HG03103 (cell line): ENCODE data around the gene NTN1.
"Not testable (repeated sequence)": the region's sequence is repeated elsewhere in the genome, so short reads cannot be mapped to it uniquely, and the experiment has no call there.

Source experiments
- ATAC-seq: cut with Tn5 transposase; IDR thresholded peaks from one replicate; pipeline ENCODE4 v1.9.1; 2021; ENCODE audit warnings: low read depth; ENCODE audit not compliant: unreplicated experiment

NTN1 gene

DNA sequence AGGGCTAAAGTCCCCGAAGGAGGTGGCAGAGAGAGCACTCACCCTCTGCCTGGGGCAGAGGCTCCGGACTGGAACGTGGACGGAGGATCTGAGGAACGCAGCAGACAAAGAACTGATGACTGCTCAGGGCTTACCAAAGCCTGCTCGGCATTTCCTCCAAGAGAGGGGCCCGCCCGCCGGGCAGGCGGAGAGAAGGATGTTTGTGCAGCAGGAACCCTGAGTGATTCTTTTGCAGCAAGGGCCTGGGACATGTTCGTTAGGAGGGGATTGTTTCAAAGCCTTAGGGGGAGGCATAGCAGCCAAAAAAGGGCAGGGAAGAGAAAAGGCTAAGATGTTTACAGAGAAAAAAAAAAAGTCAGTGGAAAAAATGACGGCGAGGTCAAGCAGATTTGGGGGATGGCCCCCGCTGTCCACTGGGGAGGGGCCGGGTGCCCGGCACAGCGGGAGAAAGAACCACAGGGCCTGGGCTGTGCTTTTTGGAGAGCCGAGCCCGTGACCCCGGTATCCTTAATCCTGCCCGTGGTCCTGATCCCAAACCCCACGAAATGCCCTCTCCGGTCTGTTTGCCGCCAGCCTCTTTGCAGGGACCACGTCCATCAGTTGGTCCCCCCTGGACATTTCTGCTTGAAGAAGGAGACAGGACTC is 129.3 kb downstream of the NTN1 start:
- ATAC-seq: no peak

DNA sequence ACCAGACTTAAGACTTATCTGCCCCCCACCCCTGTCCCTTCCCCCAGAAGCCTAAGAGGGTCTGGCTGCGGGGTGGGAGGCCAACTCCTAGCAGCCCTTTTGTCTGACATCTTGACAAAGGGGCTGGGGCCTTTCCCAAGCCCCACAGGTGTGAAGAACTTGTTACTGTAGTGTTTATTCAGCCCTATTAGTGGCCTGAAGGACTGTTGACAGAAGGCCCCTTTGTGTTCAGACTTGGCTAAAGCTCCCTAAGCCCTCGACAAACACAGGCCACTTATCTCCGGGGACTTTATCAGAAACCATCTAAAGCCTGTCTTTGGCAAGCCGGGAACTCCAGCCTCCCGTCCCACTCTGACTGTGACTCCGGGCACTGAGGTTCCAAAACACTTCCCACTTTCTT is 129.8 kb downstream of the NTN1 start:
- ATAC-seq: no peak

DNA sequence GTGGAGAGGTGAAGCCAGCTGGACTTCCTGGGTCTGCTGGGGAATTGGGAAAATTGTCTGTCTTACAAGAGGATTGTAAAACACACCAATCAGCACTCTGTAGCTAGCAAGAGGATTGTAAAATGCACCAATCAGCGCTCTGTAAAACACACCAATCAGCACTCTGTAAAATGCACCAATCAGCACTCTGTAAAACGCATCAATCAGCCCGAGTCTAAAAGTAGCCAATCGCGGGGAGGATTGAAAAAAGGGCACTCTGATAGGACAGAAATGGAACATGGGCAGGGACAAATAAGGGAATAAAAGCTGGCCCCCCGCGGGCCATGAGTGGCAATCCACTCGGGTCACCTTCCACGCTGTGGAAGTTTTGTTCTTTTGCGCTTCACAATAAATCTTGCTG is 130.4 kb downstream of the NTN1 start:
- ATAC-seq: not testable (repeated sequence)

DNA sequence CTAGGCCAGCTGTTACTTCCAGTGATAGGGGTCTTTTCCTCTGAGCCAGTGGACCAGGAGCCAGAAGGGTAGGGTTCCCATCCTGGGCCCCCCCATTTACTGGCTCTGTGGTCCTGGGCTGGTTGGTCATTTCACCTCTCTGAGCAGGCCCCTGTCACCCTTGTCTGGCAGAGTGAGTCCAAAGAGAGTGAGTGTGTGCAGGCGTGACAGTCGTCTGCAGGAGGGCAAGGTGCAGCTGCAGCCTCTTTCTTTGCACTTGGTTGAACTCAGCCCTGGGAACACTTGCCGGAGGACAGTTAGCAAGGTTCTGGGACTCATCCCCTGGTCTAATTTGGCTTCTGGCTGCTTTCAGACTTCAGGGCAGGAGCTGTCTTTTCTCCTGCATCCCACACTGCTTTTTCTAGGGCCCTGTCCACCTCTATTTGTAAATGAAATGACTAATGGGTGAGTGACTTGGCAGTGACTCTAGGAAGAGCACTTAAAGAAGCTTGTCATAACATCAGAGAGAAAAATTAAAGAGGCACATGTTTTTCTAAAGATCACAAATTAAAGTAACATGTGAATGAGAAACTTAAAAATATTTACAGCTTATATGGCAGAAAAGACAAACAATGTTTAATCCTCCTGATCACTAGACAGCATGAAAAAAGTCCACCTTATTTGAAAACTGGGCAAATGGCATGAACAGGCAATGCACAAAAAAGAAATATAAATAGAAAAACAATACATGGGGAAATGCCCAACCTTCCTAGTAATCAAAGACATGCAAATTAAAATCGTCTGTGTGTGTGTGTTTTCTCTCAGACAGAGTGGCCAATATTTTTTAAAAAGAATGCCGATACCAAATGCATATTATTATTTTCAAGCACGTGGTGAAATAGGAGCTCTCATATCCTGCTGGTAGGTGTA is 137.5 kb downstream of the NTN1 start:
- ATAC-seq: no peak

DNA sequence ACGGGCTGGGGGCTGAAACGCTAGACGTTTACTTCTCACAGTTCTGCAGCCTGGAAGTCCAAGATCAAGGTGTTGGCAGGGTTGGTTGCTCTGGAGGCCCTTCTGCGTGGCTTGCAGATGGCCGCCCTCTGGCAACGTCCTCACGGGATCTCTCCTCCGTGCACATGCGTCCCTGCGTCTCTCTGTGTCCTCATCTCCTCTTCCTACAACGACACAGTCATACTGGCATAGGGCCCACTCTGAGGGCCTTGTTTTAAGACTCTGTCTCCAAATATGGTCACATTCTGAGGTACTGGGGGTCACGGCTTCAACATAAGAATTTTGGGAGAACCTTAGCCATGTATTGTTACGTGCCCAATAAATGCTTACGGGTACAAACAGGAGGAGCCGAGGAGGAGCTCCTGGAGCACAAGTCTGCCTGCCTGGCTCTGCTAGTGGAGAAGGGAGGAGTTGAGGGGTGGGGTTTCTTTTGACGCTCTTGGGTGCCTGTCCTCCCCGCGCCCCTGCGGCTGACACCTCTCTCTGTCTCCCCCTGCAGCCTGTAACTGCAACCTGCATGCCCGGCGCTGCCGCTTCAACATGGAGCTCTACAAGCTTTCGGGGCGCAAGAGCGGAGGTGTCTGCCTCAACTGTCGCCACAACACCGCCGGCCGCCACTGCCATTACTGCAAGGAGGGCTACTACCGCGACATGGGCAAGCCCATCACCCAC is 141.1 kb downstream of the NTN1 start:
- ATAC-seq: no peak

DNA sequence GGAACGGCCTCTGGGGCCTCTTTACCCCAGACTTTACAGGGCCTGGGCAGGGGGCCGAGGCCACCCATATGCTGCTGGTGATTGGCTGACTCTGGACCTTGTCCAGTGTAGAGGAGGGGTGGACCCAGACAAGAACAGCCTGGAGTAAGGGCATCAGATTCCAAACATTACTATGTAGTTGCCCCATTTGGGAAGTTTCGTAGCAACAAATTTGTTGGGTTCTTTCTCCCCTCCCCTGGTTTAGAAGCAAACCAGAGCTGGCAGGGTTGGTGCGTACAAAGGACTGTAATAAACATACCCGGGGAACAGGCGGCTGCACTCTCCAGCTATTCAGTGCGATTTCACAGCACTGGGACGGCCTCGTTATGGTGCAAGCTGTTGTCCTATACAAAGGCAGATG is 145.5 kb downstream of the NTN1 start:
- ATAC-seq: no peak

DNA sequence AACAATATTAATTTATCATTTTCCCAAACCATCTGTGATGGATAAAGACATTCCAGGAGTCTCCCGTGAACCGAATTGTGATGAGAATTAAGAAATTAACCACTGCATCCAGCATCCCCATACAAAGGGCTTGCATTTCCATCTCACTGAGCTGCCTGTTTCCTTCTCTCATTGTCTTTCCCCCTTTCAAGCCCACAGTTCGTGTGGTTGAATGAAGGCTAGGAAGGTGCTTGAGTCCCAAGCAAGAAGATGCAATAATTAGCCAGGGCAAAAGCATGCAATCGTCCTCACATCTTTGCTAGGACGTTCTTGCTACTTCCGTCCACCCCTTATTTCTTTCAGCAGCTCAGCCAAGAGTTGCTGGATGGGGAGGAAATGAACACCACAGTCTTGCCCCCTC is 146.1 kb downstream of the NTN1 start:
- no peak for ATAC-seq

DNA sequence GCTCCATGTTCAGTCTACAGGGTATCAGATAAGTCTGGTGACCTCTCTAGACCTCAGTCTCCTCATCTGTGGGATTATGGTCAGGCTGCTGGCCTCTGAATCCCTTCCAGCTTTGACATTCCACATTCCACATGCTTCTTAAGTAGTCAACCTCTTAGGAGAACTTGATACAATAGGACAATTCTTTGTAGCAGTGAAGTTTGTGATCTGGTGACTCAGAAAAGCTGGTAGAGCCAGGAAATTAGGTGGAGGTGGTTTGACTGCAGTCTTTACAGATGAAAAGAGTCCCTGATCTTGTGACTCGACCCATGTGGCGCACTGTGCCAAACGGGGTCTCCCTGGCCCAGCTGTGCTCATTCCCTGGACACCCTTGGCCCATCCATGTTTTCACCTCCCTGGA is 147.8 kb downstream of the NTN1 start:
- ATAC-seq: no peak

DNA sequence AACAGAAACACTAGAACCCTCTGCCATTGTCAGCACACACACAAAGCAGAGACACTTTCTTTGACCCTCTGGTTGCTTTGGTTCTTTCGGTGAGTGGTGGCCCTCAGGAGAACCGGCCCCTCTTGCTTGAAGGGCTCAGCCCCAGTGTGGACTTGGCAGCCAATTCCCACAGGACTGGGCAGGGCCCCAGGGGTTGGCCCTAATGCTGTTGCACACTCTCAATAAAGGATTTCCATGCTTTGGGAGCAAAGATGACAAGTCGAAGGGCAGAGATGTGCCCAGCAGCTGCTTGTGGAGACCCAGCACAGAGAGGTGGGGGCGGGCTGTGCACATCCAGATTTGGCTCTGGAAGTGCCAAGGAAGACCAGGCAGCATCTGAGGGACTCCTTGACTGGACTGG is 149.0 kb downstream of the NTN1 start:
- no peak for ATAC-seq

DNA sequence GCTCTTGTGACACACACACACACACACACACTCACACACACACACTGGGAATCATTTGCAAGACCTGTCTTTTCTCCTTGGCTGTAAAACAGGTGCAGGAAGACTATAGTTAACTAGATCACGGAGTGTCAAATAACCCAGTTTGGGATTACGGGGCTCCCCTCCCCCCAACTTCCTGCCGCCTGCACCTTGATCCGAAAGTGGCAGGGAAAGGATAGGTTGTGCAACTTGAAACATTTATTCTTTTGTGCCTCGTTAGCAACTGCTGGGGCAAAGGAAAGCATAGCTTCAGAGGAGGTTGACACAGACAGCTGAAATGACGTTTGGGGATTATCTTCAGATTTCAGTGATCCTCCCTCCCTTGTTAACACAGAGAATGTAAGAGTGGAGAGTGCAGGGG is 149.5 kb downstream of the NTN1 start:
- no peak for ATAC-seq

DNA sequence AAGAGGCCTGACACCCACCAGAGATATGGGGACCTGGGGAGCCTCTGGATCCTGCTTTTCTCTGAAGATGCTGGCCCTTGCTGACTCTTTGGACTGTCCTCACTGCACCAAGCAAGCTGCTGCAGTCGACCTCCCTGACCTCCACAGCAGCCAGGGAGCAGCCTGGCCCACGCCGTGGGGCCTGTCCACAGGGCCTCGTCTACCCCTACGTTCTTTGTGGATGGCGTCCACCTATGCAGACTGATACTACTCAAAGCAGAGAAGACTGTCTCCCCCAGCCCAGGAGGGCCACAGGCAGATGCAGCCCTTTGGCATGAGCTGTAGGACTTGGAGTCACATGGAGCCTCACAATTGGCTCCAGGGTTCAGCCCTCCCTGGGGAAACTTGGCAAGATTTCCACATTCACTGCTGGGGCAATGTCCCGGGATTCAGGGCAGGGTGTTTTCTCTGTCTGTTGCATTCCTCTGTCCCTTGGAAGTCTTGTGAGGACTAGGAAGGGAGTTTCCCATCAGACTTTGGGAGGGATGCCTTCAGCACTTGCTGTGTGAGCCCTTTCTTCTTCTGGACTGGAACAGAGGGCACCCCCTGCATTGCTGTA is 152.2 kb downstream of the NTN1 start:
- ATAC-seq: no peak

DNA sequence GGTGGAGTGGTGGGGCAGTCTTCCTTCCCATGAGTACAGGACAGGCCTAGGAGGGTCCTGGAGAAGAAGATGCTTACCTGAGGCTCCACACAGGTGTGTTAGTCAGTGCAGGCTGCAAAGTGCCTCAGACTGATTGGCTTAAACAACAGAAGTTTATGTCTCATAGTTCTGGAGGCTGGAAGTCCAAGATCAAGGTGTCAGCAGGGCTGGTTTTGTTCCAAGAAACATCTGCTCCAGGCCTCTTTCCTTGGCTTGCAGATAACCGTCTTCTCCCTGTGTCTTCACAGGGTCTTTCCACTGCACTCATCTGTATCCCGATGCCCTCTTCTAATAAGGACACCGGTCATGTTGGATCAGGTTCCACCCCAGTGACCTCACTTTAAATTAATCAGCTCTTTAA is 153.0 kb downstream of the NTN1 start:
- no peak for ATAC-seq

DNA sequence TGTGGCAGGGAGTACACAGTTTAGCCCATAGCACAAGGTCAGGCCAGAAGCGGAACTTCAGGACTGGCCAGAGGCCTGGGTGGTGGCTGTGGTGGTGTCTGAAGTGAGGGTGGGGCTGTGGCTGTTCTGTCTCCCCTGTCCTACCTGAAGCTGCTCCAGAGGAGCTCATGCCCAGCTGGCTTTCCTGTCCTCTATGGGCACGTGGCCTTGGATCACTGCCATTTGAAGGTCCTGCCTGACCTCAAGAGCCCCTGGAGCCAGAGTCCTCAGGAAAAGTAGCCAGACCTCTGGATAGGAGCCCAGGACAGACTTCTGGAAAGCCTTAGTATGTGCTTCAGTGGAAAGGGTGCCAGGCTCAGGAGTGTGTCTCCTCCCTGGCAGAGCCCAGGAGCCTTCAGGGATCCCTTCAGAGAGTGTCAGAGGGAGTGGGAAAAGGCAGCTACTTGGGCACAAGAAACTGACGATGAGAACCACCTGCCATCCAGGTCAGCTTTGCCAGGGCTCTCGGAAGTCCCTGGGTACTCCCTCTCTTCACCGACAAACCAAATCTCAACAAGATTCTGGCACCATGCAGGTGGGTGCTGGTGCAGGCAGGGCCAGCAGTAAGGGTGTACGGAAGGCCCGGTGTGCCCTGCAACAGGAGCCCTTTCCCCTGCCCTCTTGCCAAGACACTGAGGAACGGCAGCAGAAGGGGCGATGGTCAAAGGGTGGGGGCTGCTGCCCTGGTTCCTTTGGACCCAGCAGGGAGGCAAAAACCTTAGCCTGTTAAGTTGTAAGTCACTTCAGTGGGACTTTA is 153.7 kb downstream of the NTN1 start:
- no peak for ATAC-seq

DNA sequence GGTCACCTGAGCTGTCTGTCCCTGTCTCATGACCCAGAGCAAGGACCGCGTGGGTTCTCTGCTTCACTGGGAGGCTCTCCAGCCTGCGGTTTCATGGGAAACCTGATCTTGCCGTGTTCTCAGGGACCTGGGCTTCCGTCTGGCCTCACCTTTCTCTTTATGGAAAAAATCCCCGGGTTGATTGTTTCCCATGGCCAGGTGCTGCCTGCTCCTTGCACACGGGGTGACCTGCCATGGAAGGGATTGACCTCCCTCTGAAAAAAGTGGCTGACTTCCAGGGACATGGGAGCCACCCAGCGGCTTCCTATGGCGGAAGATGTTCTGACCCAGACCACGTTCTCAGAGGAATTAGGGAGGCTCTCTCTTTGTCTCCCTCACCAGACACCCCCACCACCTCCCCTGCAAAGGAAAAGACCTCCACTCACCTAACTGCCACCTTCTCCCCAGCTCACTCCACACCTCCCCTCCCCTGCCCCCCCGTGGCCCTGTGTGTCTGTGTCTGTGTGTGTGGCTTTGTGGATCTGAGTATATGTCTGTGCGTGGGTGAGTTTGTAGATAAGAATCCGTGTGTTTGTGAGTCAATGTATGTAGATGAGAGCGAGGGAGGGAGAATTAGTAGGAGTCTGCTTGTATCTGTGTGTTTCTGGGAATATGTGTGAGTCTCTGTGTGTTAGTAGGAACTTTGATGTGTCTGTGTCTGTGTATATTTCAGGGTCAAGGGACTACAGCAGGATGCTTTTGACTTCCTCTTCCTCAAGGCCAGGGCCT is 154.6 kb downstream of the NTN1 start:
- no peak for ATAC-seq

DNA sequence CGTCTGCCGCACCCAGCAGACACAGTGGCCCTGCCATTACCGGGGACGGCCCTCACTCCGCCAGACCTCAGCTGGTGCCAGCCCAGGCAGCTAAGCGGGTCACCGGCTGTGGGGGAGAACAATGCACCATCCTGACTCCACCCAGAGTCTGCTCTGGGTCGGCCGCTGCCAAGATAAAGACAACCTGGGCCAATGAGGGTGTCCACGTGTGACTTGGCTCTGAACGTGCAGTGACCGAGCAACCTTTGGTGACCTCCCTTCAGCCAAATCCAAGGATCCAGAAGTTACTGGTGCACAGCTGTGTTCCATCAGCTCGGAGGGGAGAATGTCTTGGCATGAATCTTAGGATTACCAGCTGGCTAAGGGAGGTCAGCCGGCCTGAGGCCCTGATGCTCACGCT is 155.9 kb downstream of the NTN1 start:
- no peak for ATAC-seq

DNA sequence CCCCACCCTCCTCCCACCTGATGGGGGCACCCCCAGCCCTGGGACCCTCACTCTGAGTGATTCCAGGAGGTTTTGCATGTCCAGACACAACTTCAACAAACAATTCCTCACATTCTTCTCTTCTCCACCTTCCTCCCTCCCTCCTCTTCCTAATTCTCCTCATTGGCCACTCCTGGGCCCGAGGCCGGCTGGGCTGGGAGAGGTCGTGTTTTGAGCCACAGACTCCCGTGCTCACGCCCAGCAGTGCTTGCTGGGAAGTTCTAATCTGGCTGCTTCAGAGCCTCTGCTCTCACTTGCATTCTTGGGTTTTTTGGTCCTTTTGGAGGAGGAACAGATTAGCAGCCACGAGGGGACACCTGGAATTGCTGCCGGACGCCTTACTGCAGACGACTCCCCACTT is 157.0 kb downstream of the NTN1 start:
- no peak for ATAC-seq

DNA sequence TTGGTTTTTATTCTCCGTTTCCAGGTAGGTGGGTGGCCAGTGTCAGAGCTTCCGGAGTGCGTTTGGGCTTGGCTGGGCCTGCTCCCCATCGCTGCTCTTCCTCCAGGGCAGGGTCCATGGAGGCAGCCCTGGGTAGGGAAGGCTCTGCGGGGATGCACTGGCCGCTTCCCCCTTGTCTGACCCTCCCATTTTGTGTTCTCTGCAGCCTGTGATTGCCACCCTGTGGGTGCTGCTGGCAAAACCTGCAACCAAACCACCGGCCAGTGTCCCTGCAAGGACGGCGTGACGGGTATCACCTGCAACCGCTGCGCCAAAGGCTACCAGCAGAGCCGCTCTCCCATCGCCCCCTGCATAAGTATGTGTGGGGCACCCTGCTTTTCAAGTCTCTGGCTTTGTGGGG is 158.3 kb downstream of the NTN1 start:
- ATAC-seq: no peak

DNA sequence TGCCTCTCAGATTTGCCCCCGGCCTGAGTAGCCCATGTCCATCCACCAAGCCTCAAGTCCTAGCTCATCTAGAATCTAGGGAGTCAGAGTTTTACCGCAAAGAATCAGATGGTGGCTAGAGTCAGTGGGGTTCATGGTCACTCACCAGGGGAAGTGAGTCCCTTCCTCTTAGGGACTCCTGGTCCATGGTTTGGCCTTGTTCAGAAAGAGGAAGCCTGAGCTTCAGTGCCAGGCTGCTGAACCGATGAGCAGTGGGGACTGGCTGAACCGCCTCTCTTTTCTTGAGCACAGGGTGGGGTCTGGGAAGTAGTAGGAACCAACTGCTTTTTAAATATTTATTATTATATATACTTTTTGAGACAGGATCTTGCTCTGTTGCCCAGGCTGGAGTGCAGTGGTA is 160.3 kb downstream of the NTN1 start:
- ATAC-seq: no peak

DNA sequence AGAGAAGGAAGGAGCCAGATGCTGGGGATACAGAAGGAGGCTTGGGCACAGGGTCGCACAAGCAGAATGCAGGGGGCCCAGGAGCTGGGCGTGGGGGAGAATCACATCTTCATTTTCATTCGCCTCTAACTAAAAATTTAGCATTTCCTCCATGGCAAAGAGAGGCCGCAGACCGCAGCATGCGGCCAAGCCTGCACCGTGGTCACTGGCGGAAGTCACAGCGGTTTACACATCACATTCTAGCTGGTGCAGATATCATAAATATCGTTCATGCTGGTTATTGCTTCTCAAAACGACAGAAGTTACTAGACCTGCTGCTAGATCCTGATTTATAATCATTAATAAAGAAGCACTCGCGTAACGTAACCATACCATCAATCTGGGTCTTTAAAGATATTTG is 162.0 kb downstream of the NTN1 start:
- no peak for ATAC-seq

DNA sequence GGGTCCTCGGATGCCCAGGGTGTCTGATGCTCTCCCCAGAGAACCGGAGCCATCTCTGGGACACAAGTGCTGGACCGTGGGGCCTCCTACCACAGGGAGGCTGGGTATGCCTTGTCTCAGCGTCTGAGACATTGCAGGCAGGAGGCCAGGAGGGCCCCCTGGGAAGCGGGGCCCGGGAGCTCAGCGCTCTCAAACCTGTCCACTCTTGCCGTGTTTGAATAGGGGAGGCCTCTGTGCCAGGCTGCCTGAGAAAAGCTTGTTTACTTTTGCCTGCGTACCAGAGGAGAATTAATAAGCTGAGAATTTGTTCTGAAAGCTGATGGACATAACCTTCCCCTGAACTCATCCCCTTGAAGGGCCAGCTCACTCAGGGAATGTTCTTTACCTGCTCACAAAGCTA is 163.8 kb downstream of the NTN1 start:
- no peak for ATAC-seq
